NCI-H345 treated with DMSO at 0.1 percent for 48 hours (cell line): ENCODE results near the gene STX10.
"Not testable (repeated sequence)": the region's sequence is repeated elsewhere in the genome, so short reads cannot be mapped to it uniquely, and the experiment has no call there.

ENCODE experiments used
- DNase-seq: peaks from one replicate; lab custom pipeline; 2025; ENCODE audit not compliant: unreplicated experiment; lab: John Stamatoyannopoulos, UW

Gene STX10, protein sequence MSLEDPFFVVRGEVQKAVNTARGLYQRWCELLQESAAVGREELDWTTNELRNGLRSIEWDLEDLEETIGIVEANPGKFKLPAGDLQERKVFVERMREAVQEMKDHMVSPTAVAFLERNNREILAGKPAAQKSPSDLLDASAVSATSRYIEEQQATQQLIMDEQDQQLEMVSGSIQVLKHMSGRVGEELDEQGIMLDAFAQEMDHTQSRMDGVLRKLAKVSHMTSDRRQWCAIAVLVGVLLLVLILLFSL

DNA sequence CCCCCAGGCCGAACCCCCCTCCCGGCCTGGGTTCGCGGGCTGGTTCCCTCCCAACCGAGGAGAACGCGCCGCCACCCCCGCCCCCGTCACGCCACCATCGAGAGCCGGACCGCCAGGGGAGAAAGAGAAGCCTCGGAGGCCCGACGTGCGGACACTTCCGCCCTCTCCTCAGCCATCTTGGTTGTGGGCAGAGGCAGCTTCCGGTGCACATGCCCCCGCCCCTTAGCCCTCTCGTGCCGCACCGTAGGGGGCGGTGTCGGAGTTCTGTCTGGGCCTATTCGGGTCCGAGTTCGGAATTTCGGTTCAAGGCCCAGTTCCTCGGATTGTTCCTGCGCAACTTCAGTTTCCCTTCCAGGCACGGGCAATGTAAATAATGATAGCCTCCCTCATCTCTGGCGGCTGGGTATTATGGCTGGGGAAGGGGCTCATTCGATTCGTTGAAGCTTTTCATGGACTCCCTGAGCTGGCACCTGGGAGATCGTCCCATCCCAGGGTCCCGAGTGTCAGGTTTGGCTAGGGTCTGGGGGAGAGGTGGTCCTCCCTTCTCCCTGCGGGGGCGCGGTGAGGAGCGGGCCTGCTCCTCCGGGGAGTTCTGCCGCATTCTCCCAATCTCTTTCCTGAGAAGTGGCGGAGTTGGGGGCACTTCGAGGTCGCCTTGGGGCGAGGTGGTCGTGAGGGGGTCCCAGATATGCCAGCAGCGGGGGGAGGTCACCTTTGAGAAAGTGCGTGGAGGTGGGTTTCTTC, at the start of gene STX10, which contains the start of gene IER2:
Gene STX10 (minus strand): TSS at position 189 of the 744 bp plus-strand sequence. CDS start 202 bp downstream, outside the sequence.
Gene IER2 (plus strand): TSS at position 225 of the 744 bp plus-strand sequence. CDS start 2,776 bp downstream, outside the sequence.
- peak; percentile 25 for DNase-seq

DNA sequence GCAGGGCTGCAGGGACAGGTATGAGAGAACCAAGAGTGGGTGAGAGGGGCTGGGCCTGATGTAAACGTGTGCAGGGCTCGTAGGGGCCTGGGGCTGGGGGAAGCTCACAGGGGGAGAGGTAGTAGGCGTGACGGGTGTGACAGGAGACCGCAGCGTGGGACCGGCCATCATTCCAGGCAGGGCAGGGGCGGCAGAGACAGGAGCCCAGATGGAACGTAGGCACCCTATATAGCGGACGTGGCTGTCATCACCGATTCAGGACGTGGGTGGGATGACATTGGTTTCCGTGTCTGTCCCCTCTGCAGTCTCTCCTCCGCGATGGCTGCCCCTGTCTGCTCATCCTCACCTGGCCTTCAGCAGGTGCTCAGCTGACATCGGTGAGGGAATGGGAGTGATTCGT, 48.5 kb upstream of the STX10 start:
- no peak for DNase-seq

DNA sequence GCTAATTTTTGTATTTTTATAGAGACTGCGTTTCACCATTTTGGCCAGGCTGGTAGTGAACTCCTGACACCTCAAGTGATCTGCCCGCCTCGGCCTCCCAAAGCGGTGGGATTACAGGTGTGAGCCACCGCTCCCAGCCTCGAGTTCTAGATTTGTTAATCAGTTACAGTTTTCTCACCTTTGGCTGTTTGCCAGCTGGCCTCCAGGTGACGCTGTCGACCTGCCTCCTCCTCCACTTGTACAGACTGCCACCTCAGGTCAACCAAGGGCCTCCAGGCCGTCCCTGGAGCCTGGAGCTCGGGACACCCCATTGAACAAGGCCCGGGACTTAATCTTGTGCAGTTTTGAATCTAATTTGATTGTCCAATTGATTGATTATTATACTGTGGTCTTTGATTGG, 45.5 kb upstream of the STX10 start:
- DNase-seq, result no peak

DNA sequence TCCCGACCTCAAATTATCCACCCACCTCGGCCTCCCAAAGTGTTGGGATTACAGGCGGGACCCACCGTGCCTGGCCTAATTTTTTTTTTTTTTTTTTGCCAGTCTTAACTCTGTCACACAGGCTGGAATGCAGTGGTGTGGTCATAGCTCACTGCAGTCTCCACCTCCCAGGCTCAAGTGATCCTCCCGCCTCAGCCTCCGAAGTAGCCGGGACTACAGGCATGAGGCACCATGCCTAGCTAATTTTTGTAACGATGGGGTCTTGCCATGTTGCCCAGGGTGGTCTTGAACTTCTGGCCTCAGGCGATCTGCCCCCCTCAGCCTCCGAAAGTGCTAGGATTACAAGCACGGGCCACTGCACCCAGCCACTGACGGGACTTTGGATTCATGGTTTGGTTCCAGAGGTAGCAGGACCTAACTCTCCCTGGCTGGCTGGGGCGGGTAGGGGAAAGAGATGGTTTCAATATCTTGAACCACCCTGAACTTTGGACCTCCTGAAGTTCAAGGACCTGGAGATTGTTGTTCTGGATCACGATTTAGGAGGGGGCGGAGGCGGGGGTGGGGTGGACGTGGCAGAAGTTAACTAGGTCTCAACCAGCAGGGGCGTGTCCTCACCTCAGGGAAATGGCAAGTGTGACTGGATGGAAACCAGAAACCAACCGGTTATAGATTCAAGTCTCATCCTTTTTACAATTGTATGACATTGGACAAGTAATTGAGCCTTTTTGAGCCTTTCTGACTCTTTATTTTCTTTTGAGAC, 40.8 kb upstream of the STX10 start:
- DNase-seq, result no peak

DNA sequence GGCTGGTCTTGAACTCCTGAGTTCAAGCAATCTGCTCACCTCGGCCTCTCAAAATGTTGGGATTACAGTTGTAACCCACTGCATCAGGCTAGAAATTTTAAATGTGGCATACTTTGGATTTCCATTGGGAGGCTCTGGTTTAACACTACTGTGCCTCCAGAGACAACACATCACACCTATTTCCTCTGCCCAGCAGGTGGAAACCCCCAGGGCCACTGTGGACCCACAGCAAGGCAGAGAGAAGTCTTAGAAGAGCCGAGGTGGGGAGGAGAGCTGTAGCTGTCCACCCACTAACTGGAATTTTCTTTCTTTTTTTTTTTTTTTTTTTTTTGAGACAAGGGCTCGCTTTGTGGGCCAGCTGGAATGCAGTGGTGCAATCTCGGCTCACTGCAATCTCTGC, 39.4 kb upstream of the STX10 start:
- DNase-seq, result no peak

DNA sequence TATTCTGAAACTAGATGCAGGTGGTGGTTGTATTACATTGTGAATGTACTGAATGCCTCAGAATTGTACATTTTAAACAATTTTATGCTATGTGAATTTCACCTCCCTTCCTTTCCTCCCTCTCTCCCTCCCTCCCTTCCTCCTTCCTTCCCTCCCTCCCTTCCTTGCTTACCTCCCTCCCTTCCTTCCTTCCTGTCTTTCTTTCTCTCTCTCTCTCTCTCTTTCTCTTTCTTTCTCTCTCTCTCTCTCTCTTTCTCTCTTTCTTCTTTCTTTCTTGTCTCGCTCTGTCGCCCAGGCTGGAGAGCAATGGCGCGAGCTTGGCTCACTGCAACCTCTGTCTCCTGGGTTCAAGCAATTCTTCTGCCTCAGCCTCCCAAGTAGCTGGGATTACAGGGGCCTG, 37.2 kb upstream of the STX10 start:
- DNase-seq, result no peak

DNA sequence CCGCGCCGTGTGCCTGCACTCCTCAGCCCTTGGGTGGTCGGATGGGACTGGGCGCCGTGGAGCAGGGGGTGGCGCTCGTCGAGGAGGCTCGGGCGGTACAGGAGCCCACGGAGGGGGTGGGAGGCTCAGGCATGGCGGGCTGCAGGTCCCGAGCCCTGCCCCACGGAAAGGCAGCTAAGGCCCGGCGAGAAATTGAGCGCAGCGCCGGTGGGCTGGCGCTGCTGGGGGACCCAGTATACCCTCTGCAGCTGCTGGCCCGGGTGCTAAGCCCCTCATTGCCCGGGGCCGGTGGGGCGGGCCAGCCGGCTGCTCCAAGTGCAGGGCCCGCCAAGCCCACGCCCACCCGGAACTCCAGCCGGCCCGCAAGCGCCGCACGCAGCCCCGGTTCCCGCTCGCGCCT, 36.5 kb upstream of the STX10 start:
- DNase-seq, result not testable (repeated sequence)

DNA sequence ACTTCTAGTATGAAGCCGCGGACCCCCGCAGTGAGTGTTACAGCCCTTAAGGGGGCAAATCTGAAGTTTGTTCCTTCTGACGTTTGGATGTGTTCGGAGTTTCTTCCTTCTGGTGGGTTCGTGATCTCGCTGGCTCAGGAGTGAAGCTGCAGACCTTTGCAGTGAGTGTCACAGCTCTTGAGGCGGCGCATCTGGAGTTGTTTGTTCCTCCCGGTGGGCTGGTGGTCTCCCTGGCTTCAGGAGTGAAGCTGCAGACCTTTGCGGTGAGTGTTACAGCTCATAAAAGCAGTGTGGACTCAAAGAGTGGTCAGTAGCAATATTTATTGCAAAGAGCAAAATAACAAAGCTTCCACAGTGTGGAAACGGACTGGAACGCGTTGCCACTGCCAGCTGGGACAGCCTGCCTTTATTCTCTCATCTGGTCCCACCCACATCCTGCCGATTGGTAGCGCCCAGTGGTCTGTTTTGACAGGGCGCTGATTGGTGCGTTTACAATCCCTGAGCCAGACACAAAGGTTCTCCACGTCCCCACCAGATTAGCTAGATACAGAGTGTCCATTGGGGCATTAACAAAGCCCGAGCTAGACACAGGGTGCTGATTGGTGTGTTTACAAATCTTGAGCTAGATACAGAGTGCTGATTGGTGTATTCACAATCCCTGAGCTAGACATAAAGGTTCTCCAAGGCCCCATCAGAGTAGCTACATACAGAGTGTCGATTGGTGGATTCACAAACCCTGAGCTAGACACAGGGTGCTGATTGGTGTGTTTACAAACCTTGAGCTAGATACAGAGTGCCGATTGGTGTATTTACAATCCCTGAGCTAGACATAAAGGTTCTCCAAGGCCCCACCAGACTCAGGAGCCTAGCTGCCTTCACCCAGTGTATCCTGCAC, 35.8 kb upstream of the STX10 start:
- not testable (repeated sequence) for DNase-seq

DNA sequence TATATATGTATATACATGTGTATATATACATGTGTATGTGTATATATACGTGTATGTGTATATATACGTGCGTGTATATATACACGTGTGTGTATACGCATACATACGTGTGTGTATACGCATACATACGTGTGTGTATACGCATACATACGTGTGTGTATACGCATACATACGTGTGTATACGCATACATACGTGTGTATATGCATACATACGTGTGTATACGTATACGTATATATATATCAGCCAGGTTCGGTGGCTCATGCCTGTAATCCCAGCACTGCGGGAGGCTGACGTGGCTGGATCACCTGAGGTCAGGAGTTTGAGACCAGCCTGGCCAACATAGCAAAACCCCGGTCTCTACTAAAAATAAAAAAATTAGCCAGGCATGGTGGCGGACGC, 34.8 kb upstream of the STX10 start:
- DNase-seq, result not testable (repeated sequence)

DNA sequence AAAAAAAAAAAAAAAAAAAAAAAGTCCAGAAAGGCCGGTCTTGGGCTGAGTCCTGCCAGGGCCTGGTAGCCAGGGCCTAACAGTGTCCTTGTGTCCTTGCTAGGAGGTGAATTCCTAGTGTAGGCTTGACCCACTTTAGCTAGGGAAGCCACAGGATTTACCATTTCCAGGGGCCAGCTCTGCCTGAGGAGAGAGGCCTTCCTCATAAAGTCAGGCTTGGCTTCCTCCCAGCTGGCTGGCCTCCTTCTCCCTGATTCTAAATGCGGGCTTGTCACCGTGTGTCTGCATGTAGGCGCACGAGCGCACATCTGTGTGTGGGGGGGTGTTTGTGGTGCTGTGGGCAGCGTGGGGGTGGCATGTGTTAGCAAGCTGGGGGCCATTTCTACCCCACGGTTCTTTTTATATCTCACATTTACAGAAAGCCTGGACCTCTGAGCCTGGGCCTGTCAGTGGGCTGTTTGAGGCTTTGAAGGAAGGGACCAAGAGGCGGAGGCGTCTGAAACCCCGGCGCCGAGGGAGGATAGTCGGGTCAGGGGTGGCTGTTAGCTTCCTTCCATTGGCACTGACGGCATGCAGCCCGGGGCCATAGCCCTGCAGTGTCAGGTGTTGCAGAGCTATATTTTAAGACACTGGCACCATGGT, 31.7 kb upstream of the STX10 start:
- DNase-seq, result no peak

DNA sequence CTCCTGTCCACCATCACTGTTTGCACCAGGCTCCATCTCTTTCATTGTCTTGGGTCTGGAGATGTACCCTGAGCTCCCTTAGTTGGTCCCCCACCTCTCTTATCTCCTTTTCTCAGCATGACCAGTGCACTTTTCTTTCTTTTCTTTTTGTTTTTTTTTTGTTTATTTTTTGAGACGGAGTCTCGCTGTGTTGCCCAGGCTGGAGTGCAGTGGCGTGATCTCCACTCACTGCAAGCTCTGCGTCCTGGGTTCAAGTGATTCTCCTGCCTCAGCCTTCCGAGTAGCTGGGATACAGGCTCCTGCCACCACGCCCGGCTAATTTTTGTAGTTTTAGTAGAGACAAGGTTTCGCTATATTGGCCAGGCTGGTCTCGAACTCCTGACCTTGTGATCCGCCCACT, 28.1 kb upstream of the STX10 start:
- not testable (repeated sequence) for DNase-seq

DNA sequence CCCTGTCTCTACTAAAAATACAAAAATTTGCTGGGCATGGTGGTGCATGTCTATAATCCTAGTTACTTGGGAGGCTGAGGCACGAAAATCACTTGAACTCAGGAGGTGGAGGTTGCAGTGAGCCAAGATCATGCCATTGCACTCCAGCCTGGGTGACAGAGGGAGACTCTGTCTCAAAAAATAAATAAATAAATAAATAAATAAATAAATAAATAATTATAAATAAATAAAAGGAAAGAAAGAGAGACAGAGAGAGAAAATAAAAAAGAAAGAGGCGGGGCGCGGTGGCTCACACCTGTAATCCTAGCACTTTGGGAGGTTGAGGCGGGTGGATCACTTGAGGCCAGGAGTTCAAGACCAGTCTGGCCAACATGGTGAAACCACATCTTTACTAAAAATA, 27.4 kb upstream of the STX10 start:
- DNase-seq, result not testable (repeated sequence)

DNA sequence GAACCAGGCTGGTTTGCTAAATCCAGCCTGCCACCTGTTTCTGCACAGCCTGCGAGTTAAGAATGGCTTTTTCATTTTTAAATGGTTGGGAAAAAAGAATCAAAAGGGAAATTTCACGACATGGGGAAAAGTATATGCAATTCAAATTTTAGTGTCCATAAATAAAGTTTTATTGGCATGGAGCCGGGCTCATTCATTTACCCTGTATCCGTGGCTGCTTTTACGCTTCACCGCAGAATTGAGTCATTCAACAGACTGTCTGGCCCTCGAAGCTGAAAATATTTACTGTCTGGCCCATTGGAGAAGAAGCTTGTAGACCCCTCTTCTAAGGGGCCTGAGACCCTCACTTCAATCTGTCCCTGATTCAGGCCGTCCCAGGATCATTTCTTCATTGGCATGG, 26.2 kb upstream of the STX10 start:
- DNase-seq, result no peak

DNA sequence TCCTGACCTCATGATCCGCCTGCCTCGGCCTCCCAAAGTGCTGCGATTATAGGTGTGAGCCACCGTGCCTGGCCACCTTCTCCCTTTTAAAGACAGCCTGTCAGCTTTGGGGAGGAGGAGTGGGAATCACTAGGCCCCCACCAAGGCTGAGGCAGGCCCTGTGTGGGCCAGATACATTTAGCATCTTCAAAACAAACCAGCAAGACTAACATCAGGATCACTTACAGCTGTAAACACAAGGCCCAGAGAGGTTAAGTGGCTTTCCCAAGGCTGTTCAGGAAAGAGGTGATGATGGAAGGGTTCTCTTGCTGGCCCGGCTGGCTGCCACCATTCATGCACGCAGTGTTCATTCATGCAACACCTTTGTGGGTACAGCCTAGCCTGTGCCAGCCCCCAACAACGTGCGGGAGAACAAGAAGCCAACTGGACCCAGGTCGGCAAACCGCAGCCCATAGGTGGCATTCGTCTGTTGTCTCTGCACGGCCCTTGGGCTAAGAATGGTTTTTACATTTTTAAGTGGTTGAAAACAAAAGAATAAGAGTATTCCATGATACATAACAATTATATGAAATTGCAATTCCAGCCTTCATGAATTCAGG, 23.1 kb upstream of the STX10 start:
- DNase-seq, result no peak

DNA sequence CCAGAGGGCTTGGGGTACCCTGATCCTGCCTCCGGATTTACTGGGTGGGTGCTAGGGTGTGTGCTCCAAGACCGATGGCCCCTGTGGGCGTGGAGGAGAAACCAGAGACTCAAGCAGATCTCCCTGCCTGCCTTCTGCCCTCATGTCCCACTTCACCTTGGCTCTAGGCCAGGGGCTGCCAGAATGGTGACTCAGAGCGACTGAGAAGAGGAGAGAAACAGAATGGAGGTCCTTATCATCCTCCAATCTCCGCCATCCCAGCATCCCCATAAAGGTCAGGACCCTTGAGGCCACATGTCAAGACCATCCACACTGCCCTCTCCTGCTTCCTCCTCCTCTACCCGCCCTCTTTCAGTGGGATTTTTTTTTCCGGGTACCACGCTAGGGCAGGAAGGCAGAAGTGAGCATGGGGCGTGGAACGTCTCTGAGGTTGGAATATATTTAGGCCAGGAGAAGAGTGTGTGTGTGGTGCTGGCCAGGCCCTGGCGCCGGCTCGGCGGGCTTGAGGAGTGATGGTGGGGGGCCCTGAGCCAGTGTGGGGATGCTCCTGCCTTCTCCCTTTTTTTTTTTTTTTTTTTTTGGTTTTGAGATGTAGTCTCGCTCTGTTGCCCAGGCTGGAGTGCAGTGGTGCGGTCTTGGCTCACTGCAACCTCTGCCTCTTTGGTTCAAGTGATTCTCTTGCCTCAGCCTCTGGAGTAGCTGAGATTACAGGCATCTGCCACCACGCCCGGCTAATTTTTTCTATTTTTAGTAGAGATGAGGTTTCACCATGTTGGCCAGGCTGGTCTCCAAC, 22.4 kb upstream of the STX10 start:
- no peak for DNase-seq

DNA sequence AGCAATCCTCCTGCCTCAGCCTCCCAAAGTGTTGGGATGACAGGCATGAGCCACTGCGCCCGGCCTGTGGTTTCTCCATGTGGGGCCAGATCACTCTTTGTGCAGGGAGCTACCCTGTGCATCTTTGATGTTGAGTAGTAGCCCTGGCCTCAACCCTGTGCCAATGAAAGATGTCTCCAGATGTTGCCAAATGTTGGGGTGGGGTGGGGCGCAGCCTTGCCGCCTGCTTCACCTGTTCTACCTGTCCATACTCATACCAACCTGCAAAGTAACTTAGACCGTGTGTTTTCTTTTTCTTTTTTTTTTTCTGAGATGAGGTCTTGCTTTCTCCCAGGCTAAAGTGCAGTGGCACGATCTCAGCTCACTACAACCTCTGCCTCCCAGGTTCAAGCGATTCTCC, 21.0 kb upstream of the STX10 start:
- no peak for DNase-seq

DNA sequence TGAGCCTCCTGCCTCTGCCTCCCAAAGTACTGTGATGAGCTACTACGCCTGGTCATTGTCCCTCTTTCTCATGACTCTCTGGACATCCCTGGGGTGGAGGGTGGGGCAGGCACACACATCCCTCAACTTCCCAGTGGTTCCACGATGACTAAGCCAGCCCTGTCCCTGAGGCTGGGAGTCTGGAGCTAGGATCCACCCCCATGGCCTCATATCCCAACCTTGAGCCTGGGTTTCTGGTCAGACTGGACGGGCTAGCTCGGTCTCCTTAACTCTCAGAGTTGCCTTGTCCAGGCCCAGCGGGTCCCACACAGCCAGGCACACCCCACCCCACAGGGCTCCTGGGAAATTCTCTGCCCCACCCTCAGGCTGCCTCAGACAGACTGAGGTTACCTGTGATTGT, 19.6 kb upstream of the STX10 start:
- DNase-seq, result no peak

DNA sequence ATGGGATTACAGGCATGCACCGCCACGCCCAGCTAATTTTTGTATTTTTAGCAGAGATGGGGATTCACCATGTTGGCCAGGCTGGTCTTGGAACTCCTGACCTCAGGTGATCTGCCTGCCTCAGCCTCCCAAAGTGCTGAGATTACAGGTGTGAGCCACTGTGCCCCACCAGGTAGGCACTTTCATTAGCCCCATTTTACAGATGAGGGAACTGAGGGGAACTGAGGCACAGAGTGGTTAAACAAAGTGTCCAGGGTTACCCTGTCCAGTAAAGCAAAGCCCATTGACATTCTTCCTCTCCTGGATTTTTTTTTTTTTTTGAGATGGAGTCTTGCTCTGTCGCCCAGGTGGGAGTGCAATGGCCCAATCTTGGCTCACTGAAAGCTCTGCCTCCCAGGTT, 16.0 kb upstream of the STX10 start:
- not testable (repeated sequence) for DNase-seq
